ENCODE results near the gene HES6. TPM values are rescaled to one million over a fixed set of nuclear protein-coding genes. Genes with fewer than 3 reads are reported as not detected.

The HES6 gene
- total and polyA plus RNA-seq, 4 donors: 22.3 to 114 (median 76.6) TPM

DNA sequence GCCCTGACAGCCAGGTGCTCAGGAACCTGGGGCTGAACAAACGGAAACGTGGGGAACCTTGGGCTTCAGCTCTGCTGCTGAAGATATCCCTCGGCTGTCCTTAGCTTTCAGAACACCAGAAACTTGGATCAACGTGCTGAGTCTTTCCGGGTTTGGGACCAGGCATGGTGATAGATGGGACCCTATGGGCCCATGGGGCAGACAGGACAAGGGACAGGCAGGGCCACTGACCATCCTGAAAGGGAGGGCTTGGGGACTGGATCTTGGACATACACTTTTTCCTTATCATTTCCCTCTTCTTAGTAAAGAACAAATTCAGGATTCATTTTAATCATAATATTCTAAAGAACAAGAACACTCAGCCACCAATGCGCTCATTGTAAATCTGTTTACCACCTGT is 16.3 kb upstream of the HES6 start:
- peaks cover 94% of the 10 kb centered on the region for H3K36me3 ChIP-seq (ENCODE audit: control insufficient read depth, insufficient read depth, low read length)
- no peak overlapping the region for H3K27ac ChIP-seq (ENCODE audit: low read depth, low read length)
- DNase-seq (ENCODE audit: low read depth in 4 of 6, low spot score in 6 of 6): no peak
- WGBS (ENCODE audit: insufficient coverage): 90% methylated on average over 5 of the region's 6 CpGs
- H3K4me3 ChIP-seq (ENCODE audit: low read depth, low read length): no peak overlapping the region
- H3K27me3 ChIP-seq (ENCODE audit: control insufficient read depth, insufficient read depth, low read length): no peaks in the 10 kb centered on the region
- H3K9me3 ChIP-seq (ENCODE audit: control insufficient read depth, insufficient read depth, low read length): no peaks in the 10 kb centered on the region
- H3K4me1 ChIP-seq (ENCODE audit: control insufficient read depth, insufficient read depth, low read length): peaks cover 8% of the 10 kb centered on the region

- Histone ChIP-seq H3K36me3 (ENCODE audit: control insufficient read depth, insufficient read depth, low read length) (peaks cover 94% of the 10 kb centered on the region), H3K27me3 (ENCODE audit: control insufficient read depth, insufficient read depth, low read length) (no peaks in the 10 kb centered on the region), H3K27ac (ENCODE audit: low read depth, low read length) (no peak overlapping the region), H3K4me1 (ENCODE audit: control insufficient read depth, insufficient read depth, low read length) (peaks cover 3% of the 10 kb centered on the region), H3K9me3 (ENCODE audit: control insufficient read depth, insufficient read depth, low read length) (no peaks in the 10 kb centered on the region), H3K4me3 (ENCODE audit: low read depth, low read length) (no peak overlapping the region)
- 97% methylated on average over 7 of the region's 8 CpGs for WGBS (ENCODE audit: insufficient coverage)
- no peak for DNase-seq (ENCODE audit: low read depth in 4 of 6, low spot score in 6 of 6)
Observed at GRCh38 chr2:238255636-238256035, 15.8 kb upstream of the HES6 start.

DNA sequence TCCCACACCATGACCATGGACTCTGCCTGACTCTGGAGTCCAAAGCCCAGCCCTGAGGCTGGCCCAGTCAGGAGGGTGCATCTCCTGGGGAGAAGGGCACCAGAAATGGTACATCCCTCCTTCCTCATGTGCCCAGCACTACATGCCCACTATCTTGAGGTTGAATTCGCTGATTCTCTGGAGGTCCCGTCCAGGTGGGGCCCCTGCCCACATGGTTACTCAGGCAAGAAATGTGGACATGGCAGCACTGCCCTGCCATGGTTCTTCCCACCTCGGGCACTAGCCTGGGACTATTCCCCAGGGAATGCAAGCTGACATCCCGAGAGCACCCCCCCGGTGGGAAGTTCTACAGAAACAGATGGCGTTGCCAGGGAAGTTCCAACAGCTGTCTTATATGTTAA is 15.3 kb upstream of the HES6 start:
- H3K9me3 ChIP-seq (ENCODE audit: control insufficient read depth, insufficient read depth, low read length): no peaks in the 10 kb centered on the region
- no peaks in the 10 kb centered on the region for H3K4me1 ChIP-seq (ENCODE audit: control insufficient read depth, insufficient read depth, low read length)
- 84% methylated on average over 6 of the region's 6 CpGs for WGBS (ENCODE audit: insufficient coverage)
- no peak overlapping the region for H3K4me3 ChIP-seq (ENCODE audit: low read depth, low read length)
- H3K27me3 ChIP-seq (ENCODE audit: control insufficient read depth, insufficient read depth, low read length): no peaks in the 10 kb centered on the region
- H3K36me3 ChIP-seq (ENCODE audit: control insufficient read depth, insufficient read depth, low read length): peaks cover 93% of the 10 kb centered on the region
- H3K27ac ChIP-seq (ENCODE audit: low read depth, low read length): no peak overlapping the region
- DNase-seq (ENCODE audit: low read depth in 4 of 6, low spot score in 6 of 6): no peak

DNA sequence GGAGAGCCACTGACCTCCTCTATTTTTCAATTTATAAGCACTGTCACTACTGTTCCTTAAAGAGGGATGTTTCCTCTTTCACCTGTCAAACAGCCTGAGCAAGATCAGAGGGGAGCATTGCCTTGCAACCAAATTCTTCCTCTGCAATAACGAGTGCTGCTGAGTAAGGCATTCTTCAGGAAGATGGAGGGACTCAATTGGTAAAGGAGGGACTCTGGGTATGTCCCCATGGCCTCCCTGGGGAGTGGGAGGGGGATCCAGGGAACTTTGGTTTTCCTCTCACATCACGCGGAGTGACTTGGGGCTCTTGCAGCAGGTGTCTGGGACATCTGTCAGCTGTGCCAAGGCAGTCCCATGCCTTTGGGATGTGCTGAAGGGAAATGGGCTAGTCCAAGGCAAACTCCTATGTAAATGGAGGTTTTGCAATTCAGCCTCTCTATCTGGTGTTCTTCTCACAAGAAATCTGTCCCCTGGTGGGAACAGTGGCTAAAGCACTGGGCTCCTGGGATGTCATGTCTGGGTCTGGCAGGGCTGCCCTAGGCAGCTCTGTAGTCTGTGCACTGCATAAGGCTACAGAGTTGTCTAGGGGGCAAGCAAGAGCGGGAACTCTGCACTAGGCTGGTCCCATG is 14.4 kb upstream of the HES6 start:
- DNase-seq (ENCODE audit: low read depth in 4 of 6, low spot score in 6 of 6): no peak

GRCh38 chr2:238252766-238253630 is 13.2 kb upstream of the HES6 start:
- Histone ChIP-seq H3K27ac (ENCODE audit: low read depth, low read length) (no peak overlapping the region), H3K36me3 (ENCODE audit: control insufficient read depth, insufficient read depth, low read length) (peaks cover 92% of the 10 kb centered on the region), H3K4me3 (ENCODE audit: low read depth, low read length) (no peak overlapping the region), H3K4me1 (ENCODE audit: control insufficient read depth, insufficient read depth, low read length) (no peaks in the 10 kb centered on the region), H3K27me3 (ENCODE audit: control insufficient read depth, insufficient read depth, low read length) (no peaks in the 10 kb centered on the region), H3K9me3 (ENCODE audit: control insufficient read depth, insufficient read depth, low read length) (no peaks in the 10 kb centered on the region)
- no peak for DNase-seq (ENCODE audit: low read depth in 4 of 6, low spot score in 6 of 6)
- WGBS (ENCODE audit: insufficient coverage): 97% methylated on average over 35 of the region's 35 CpGs

More for the DNA sequence above, 14.4 kb upstream of the HES6 start:
- WGBS (ENCODE audit: insufficient coverage): 79% methylated on average over 2 of the region's 4 CpGs
- Histone ChIP-seq H3K36me3 (ENCODE audit: control insufficient read depth, insufficient read depth, low read length) (peaks cover 94% of the 10 kb centered on the region), H3K4me1 (ENCODE audit: control insufficient read depth, insufficient read depth, low read length) (no peaks in the 10 kb centered on the region), H3K4me3 (ENCODE audit: low read depth, low read length) (no peak overlapping the region), H3K27me3 (ENCODE audit: control insufficient read depth, insufficient read depth, low read length) (no peaks in the 10 kb centered on the region), H3K9me3 (ENCODE audit: control insufficient read depth, insufficient read depth, low read length) (no peaks in the 10 kb centered on the region), H3K27ac (ENCODE audit: low read depth, low read length) (no peak overlapping the region)

DNA sequence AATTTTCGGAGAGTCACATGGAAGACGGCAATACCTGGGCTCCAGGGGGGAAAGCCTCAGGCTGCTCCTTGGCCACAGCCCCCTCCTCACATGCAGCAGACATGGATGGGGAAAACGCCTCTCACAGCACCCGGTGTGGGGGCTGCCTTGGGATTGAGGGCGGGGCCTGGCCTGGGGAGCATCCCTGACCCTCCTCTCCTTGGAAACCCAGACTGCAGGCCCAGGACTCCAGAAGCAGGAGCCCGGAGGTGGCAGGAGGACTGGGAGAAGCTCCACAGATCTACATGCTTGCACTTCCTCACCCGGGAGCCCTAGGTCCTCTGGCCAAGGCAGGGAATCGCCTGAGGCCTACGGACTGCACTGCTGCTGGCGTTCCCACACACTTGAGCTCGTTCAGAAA is 12.1 kb upstream of the HES6 start:
- no peak for DNase-seq (ENCODE audit: low read depth in 4 of 6, low spot score in 6 of 6)
- Histone ChIP-seq H3K4me1 (ENCODE audit: control insufficient read depth, insufficient read depth, low read length) (no peaks in the 10 kb centered on the region), H3K36me3 (ENCODE audit: control insufficient read depth, insufficient read depth, low read length) (peaks cover 92% of the 10 kb centered on the region), H3K27ac (ENCODE audit: low read depth, low read length) (no peak overlapping the region), H3K9me3 (ENCODE audit: control insufficient read depth, insufficient read depth, low read length) (no peaks in the 10 kb centered on the region), H3K4me3 (ENCODE audit: low read depth, low read length) (no peak overlapping the region), H3K27me3 (ENCODE audit: control insufficient read depth, insufficient read depth, low read length) (no peaks in the 10 kb centered on the region)
- WGBS (ENCODE audit: insufficient coverage): 89% methylated on average over 9 of the region's 11 CpGs

DNA sequence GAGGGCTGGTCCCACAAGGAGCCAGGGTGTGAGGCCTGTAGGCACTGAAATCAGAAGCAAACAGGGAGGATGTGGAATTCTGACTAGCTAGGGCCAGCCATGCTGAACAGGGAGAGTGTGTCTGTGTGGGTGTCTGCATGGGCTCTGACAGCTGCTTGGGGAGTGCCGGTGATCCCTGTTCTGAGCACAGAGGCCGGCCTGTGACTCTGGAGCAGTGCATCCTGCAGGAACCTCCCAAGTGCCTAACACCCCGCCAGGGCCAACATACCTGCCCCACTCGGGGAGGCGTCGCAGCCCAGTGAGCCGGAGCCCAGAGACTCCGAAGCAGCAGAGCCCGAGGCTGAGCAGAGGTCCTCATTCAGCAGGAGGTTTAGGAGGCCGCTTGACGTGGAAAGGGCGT is 11.5 kb upstream of the HES6 start:
- H3K4me3 ChIP-seq (ENCODE audit: low read depth, low read length): no peak overlapping the region
- H3K27ac ChIP-seq (ENCODE audit: low read depth, low read length): no peak overlapping the region
- no peaks in the 10 kb centered on the region for H3K9me3 ChIP-seq (ENCODE audit: control insufficient read depth, insufficient read depth, low read length)
- WGBS (ENCODE audit: insufficient coverage): 95% methylated on average over 12 of the region's 12 CpGs
- no peak for DNase-seq (ENCODE audit: low read depth in 4 of 6, low spot score in 6 of 6)
- peaks cover 91% of the 10 kb centered on the region for H3K36me3 ChIP-seq (ENCODE audit: control insufficient read depth, insufficient read depth, low read length)
- H3K27me3 ChIP-seq (ENCODE audit: control insufficient read depth, insufficient read depth, low read length): no peaks in the 10 kb centered on the region
- H3K4me1 ChIP-seq (ENCODE audit: control insufficient read depth, insufficient read depth, low read length): no peaks in the 10 kb centered on the region

- Histone ChIP-seq H3K27me3 (ENCODE audit: control insufficient read depth, insufficient read depth, low read length) (no peaks in the 10 kb centered on the region), H3K4me3 (ENCODE audit: low read depth, low read length) (no peak overlapping the region), H3K27ac (ENCODE audit: low read depth, low read length) (no peak overlapping the region), H3K36me3 (ENCODE audit: control insufficient read depth, insufficient read depth, low read length) (peaks cover 89% of the 10 kb centered on the region), H3K4me1 (ENCODE audit: control insufficient read depth, insufficient read depth, low read length) (no peaks in the 10 kb centered on the region), H3K9me3 (ENCODE audit: control insufficient read depth, insufficient read depth, low read length) (no peaks in the 10 kb centered on the region)
- DNase-seq (ENCODE audit: low read depth in 4 of 6, low spot score in 6 of 6): no peak
- 85% methylated on average over 6 of the region's 7 CpGs for WGBS (ENCODE audit: insufficient coverage)
Observed at GRCh38 chr2:238250896-238251295, 11.1 kb upstream of the HES6 start.

DNA sequence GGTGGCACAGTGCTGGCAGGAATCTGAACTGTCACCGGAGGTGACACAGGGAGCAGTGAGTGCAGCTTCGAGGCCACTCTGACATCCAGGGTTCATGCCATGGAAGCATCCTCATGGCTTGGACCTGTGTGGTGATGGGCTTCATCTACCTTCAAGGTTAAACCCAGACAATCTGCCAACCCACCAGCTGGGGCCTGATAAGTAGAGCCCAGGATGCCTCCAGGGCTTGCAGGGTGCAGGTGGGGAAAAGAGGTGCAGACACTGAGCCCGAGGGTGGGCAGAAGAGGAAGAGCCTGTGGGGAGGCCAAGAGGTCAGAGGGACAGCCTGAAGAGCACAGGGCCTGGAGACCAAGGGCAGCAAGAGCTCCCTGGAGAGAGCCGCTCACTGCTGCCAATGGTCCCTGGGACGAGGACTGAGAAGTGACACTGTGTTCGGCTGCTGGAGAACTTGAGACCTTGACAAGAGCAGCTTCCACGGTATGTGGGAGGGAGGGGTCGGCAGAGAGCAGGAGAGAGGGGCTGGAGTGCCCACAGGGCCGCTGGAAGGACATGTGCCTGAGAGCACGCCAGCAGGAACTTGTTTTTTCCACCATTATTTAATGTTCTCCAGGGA is 8.1 kb upstream of the HES6 start:
- WGBS (ENCODE audit: insufficient coverage): 70% methylated on average over 8 of the region's 10 CpGs
- Histone ChIP-seq H3K9me3 (ENCODE audit: control insufficient read depth, insufficient read depth, low read length) (no peaks in the 10 kb centered on the region), H3K36me3 (ENCODE audit: control insufficient read depth, insufficient read depth, low read length) (peaks cover 75% of the 10 kb centered on the region), H3K4me1 (ENCODE audit: control insufficient read depth, insufficient read depth, low read length) (peaks cover 8% of the 10 kb centered on the region), H3K27ac (ENCODE audit: low read depth, low read length) (no peak overlapping the region), H3K27me3 (ENCODE audit: control insufficient read depth, insufficient read depth, low read length) (no peaks in the 10 kb centered on the region), H3K4me3 (ENCODE audit: low read depth, low read length) (no peak overlapping the region)
- DNase-seq (ENCODE audit: low read depth in 4 of 6, low spot score in 6 of 6): no peak
